IMR-90 (cell line): ENCODE data around the gene RSPH10B2. TPM values are rescaled to one million over a fixed set of nuclear protein-coding genes. Genes with fewer than 3 reads are reported as not detected.
"Not testable (repeated sequence)": the region's sequence is repeated elsewhere in the genome, so short reads cannot be mapped to it uniquely, and the experiment has no call there.

Experiments used
- ATAC-seq: fragments of 200-7000 bp; cut with Tn5 transposase; 2 replicates; pipeline ENCODE4 v1.9.1; 2020; ENCODE audit warnings: low read depth, mild to moderate bottlenecking, moderate library complexity
- BruUV-seq: library from RNA; stranded (reverse); fragments of 400-500 nt; replicated peaks from 2 replicates; lab custom pipeline; 2021; lab: Mats Ljungman, UMichigan
- CTCF ChIA-PET: fragments of 300-600 bp; formaldehyde crosslinking; extraction: SDS; loops from one replicate; lab custom pipeline; 2021; ENCODE audit warnings: antibody characterized with exemption; lab: Yijun Ruan, JAX
- POLR2A ChIA-PET: fragments of 300-600 bp; sonication (Branson Sonifier 250); formaldehyde crosslinking; loops from one replicate; lab custom pipeline; 2022; ENCODE audit warnings: antibody characterized with exemption; ENCODE audit not compliant: unreplicated experiment; lab: Charles Lee
- DNase-seq: peaks from one replicate; pipeline ENCODE4 v3.0.0; 2013
- H2AFZ ChIP-seq: replicated peaks from 2 replicates; pipeline ENCODE3; 2013; ENCODE audit warnings: low read length, mild to moderate bottlenecking; ENCODE audit not compliant: poor library complexity
- H2AK5ac ChIP-seq: 2 replicates; pipeline ENCODE4 v1.6.1; 2013; ENCODE audit warnings: low read depth, low read length, inconsistent platforms
- H2AK9ac ChIP-seq: replicated peaks from 2 replicates; pipeline ENCODE3; 2013; ENCODE audit warnings: mild to moderate bottlenecking, low read depth, low read length, moderate library complexity; ENCODE audit not compliant: poor library complexity
- H2BK120ac ChIP-seq: 2 replicates; pipeline ENCODE4 v1.6.1; 2013; ENCODE audit warnings: low read depth, low read length, inconsistent platforms
- H2BK15ac ChIP-seq: 3 replicates; pipeline ENCODE4 v1.6.1; 2013; ENCODE audit warnings: low read depth, low read length, inconsistent platforms
- H2BK20ac ChIP-seq: 2 replicates; pipeline ENCODE4 v1.6.1; 2013; ENCODE audit warnings: low read depth, mild to moderate bottlenecking, inconsistent platforms, low read length, moderate library complexity
- H2BK5ac ChIP-seq: 2 replicates; pipeline ENCODE4 v1.6.1; 2013; ENCODE audit warnings: mild to moderate bottlenecking, low read depth, low read length, inconsistent platforms; ENCODE audit not compliant: poor library complexity, severe bottlenecking
- H3K14ac ChIP-seq: replicated peaks from 2 replicates; pipeline ENCODE4 v1.6.1; 2013; ENCODE audit warnings: low read depth, low read length, inconsistent platforms
- H3K18ac ChIP-seq: 2 replicates; pipeline ENCODE4 v1.6.1; 2013; ENCODE audit warnings: low read depth, low read length, control low read depth
- H3K23ac ChIP-seq: 2 replicates; pipeline ENCODE4 v1.6.1; 2013; ENCODE audit warnings: low read depth, low read length, inconsistent platforms
- H3K27ac ChIP-seq: 2 replicates; pipeline ENCODE4 v1.5.1; 2013; ENCODE audit warnings: mild to moderate bottlenecking, control low read depth, low read length; ENCODE audit not compliant: insufficient read depth
- H3K27me3 ChIP-seq: 2 replicates; pipeline ENCODE4 v1.6.1; 2013; ENCODE audit warnings: low read length; ENCODE audit not compliant: control insufficient read depth, insufficient read depth
- H3K36me3 ChIP-seq: 2 replicates; pipeline ENCODE4 v1.6.1; 2013; ENCODE audit warnings: low read length, mixed read lengths; ENCODE audit not compliant: control insufficient read depth, insufficient read depth
- H3K4ac ChIP-seq: 2 replicates; pipeline ENCODE4 v1.6.1; 2013; ENCODE audit warnings: low read depth, low read length, inconsistent platforms
- H3K4me1 ChIP-seq: 2 replicates; pipeline ENCODE4 v1.6.1; 2013; ENCODE audit warnings: low read length, mixed read lengths; ENCODE audit not compliant: control insufficient read depth, insufficient read depth
- H3K4me2 ChIP-seq: 2 replicates; pipeline ENCODE4 v1.6.1; 2013; ENCODE audit warnings: low read depth, mild to moderate bottlenecking, control low read depth, low read length, moderate library complexity
- H3K4me3 ChIP-seq: 2 replicates; pipeline ENCODE4 v1.5.1; 2013; ENCODE audit warnings: low read depth, mild to moderate bottlenecking, control low read depth, low read length, moderate library complexity; ENCODE audit not compliant: insufficient read depth
- H3K56ac ChIP-seq: 2 replicates; pipeline ENCODE4 v1.6.1; 2013; ENCODE audit warnings: low read length, inconsistent platforms; ENCODE audit not compliant: insufficient read depth; ENCODE audit errors: extremely low read depth
- H3K79me1 ChIP-seq, 2 experiments: 2 replicates each; pipeline ENCODE4 v1.6.1; 2013; ENCODE audit warnings: low read length in 2 of 2, inconsistent platforms in 1 of 2, low read depth in 1 of 2
- H3K9ac ChIP-seq: 2 replicates; pipeline ENCODE4 v1.6.1; 2013; ENCODE audit warnings: low read depth, low read length, control low read depth
- H3K9me1 ChIP-seq: 2 replicates; pipeline ENCODE4 v1.6.1; 2013; ENCODE audit warnings: low read length, inconsistent platforms; ENCODE audit not compliant: insufficient read depth
- H3K9me3 ChIP-seq: 2 replicates; pipeline ENCODE4 v1.6.1; 2013; ENCODE audit warnings: low read length; ENCODE audit not compliant: control insufficient read depth, insufficient read depth
- H4K20me1 ChIP-seq: 2 replicates; pipeline ENCODE4 v1.6.1; 2013; ENCODE audit warnings: low read length, inconsistent platforms; ENCODE audit not compliant: insufficient read depth
- H4K5ac ChIP-seq: 2 replicates; pipeline ENCODE4 v1.6.1; 2013; ENCODE audit warnings: mild to moderate bottlenecking, low read depth, low read length, control low read depth
- H4K8ac ChIP-seq, 2 experiments: 2 replicates each; pipeline ENCODE4 v1.6.1; 2013; ENCODE audit warnings: low read depth in 2 of 2, low read length in 2 of 2, control low read depth in 1 of 2, inconsistent platforms in 1 of 2
- H4K91ac ChIP-seq: 2 replicates; pipeline ENCODE4 v1.6.1; 2013; ENCODE audit warnings: low read depth, low read length, inconsistent platforms; ENCODE audit not compliant: insufficient read depth
- WGBS, 2 experiments: methylation state at CpG; one replicate each; pipeline versions ENCODE4 v1.1.5 to v1.1.7; 2013; ENCODE audit warnings: missing lambda C conversion rate in 2 of 2; ENCODE audit not compliant: insufficient read length in 1 of 2; ENCODE audit errors: extremely low coverage in 2 of 2; 5-methylcytosine and 5-hydroxymethylcytosine counted together
- dilution Hi-C: fragments of 300-500 bp; cut with HindIII; formaldehyde crosslinking; loops from one replicate; pipeline ENCODE4 v1.14.3; 2018; ENCODE audit warnings: low sequenced_read_pairs; ENCODE audit not compliant: unreplicated experiment
- in situ Hi-C: fragments of 300-500 bp; cut with MboI; formaldehyde crosslinking; loops from 3 replicates; pipeline ENCODE4 v1.14.3; 2019; ENCODE audit warnings: low sequenced_read_pairs, inconsistent platforms, mixed read lengths
- intact Hi-C: fragments of 100-400 bp; cut with micrococcal nuclease; formaldehyde crosslinking; loops from 2 replicates; pipeline ENCODE4 v1.10.0; 2022
- polyA plus RNA-seq, 3 experiments: library from polyadenylated mRNA; depleted of rRNA; stranded (reverse); fragments of >200 nt; gene quantifications; 2 replicates each; pipeline ENCODE4 v1.2.3, GENCODE V29; 2012; ENCODE audit warnings: low replicate concordance in 1 of 3
- total RNA-seq: library from RNA; depleted of rRNA; stranded (reverse); fragments of >200 nt; gene quantifications from 2 replicates; pipeline ENCODE4 v1.2.3, GENCODE V29; 2012; rRNA removed

Gene RSPH10B2
- total and polyA plus RNA-seq, 2 of the 4 experiments (the other 2 are of a cell fraction), result not detected

- H3K9me3 ChIP-seq, H2AFZ ChIP-seq, H4K8ac ChIP-seq, H2BK5ac ChIP-seq, POLR2A ChIA-PET, H3K23ac ChIP-seq, H3K9ac ChIP-seq, H3K4me3 ChIP-seq, H3K56ac ChIP-seq, intact Hi-C loops, H3K4me2 ChIP-seq, H3K27me3 ChIP-seq, H3K36me3 ChIP-seq, H4K20me1 ChIP-seq, H3K18ac ChIP-seq, in situ Hi-C loops, ATAC-seq, H3K4me1 ChIP-seq, H3K79me1 ChIP-seq, H3K27ac ChIP-seq, H2BK15ac ChIP-seq, BruUV-seq, dilution Hi-C loops, H2BK20ac ChIP-seq, H2AK5ac ChIP-seq, H3K4ac ChIP-seq, H3K14ac ChIP-seq, H3K9me1 ChIP-seq, H2AK9ac ChIP-seq, CTCF ChIA-PET, H4K91ac ChIP-seq, DNase-seq, H4K5ac ChIP-seq, H2BK120ac ChIP-seq: not testable (repeated sequence)
- WGBS, 2 experiments, result no CpG with 5 or more reads among the region's 18 CpGs
These were observed 93.8 kb downstream of the RSPH10B2 start for GRCh38 chr7:6847751-6848150.

Other genes starting within 250 kb of the RSPH10B2 start
- gene GRID2IP, start 202.6 kb upstream of the RSPH10B2 start, total RNA-seq, result not detected in 2 replicates
- gene GRID2IP, start 202.6 kb upstream of the RSPH10B2 start, polyA plus RNA-seq (2012; rRNA removed), result not detected in 2 replicates
- 40.0 and 58.3 TPM in 2 replicates for gene ZDHHC4, start 176.6 kb upstream of the RSPH10B2 start, total RNA-seq
- gene ZDHHC4, start 176.6 kb upstream of the RSPH10B2 start, polyA plus RNA-seq (2012; rRNA removed), result 42.4 and 43.9 TPM in 2 replicates
- 6.1 and 7.0 TPM in 2 replicates for gene INTS15, start 164.1 kb upstream of the RSPH10B2 start, total RNA-seq
- 20.4 and 20.8 TPM in 2 replicates for gene INTS15, start 164.1 kb upstream of the RSPH10B2 start, polyA plus RNA-seq (2012; rRNA removed)
- 3.3 and 3.4 TPM in 2 replicates for gene ZNF853, start 138.5 kb upstream of the RSPH10B2 start, total RNA-seq
- gene ZNF853, start 138.5 kb upstream of the RSPH10B2 start, polyA plus RNA-seq (2012; rRNA removed), result 3.4 TPM in 2 replicates
- gene ZNF316, start 116.8 kb upstream of the RSPH10B2 start, total RNA-seq, result 3.2 and 6.1 TPM in 2 replicates
- 7.2 and 8.8 TPM in 2 replicates for gene ZNF316, start 116.8 kb upstream of the RSPH10B2 start, polyA plus RNA-seq (2012; rRNA removed)
- 20.8 and 22.8 TPM in 2 replicates for gene ZNF12, start 47.2 kb upstream of the RSPH10B2 start, total RNA-seq
- 5.4 and 8.2 TPM in 2 replicates for gene ZNF12, start 47.2 kb upstream of the RSPH10B2 start, polyA plus RNA-seq (2012; rRNA removed)
- 25.5 and 33.3 TPM in 2 replicates for gene CCZ1B, start 72.2 kb downstream of the RSPH10B2 start, total RNA-seq
- gene CCZ1B, start 72.2 kb downstream of the RSPH10B2 start, polyA plus RNA-seq (2012; rRNA removed), result 34.3 and 41.0 TPM in 2 replicates